ENCODE measurements around the gene CCBE1.

DNA sequence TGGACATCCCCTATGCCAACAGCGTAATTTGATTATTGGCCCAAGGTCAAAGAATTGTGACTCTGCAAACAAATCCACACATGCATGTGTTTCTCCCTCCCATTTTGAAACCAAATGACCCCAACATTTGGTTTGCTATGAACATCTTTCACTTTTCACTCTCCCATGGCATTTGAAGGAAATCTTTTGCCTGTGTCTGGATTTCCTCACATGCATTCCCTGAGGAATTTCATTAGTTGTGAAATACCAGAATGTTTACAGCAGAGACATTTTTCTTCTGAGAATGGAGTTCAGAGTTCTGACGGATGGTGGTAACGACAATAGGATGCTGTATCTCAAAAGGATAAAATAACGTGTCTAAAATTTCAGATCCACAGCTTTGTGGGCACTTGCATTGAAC is 277.8 kb downstream of the CCBE1 start:
- no peak for TF ChIP-seq YY1 (IDR thresholded peaks at IDR 0.05; ENCODE audit: insufficient read depth, insufficient read length)
- no peak for TF ChIP-seq ZNF274 (IDR thresholded peaks at IDR 0.05; ENCODE audit: low read depth, low read length)

All from NT2/D1 (cell line).